ENCODE results near the gene CRIP1. TPM values are rescaled to one million over a fixed set of nuclear protein-coding genes. Genes with fewer than 3 reads are reported as not detected.

Gene CRIP1
- polyA plus RNA-seq, 1 donor (not counting 4 experiments of a cell fraction or from before 2014, with no cell fraction given), result 1.7 TPM

- no peak for TF ChIP-seq CTCF (optimal IDR thresholded peaks at IDR 0.05 in 1 of 3, IDR thresholded peaks at IDR 0.05 in 1 of 3, conservative IDR thresholded peaks at IDR 0.05 in 1 of 3; ENCODE audit: extremely low read depth in 1 of 3, insufficient read depth in 2 of 3, low read length in 3 of 3)
- no peak for TF ChIP-seq EZH2 (IDR thresholded peaks at IDR 0.05; ENCODE audit: low read length)
- Histone ChIP-seq H3K9me3 (ENCODE audit: control insufficient read depth, low read depth, low read length) (no peaks in the 10 kb centered on the region), H3K9me1 (ENCODE audit: control insufficient read depth, extremely low read depth, insufficient read depth, low read length) (no peaks in the 10 kb centered on the region), H2AFZ (ENCODE audit: control insufficient read depth, low read length) (no peak overlapping the region), H3K27me3 (ENCODE audit: control insufficient read depth, extremely low read depth, insufficient read depth, low read length) (no peaks in the 10 kb centered on the region), H3K4me3 (ENCODE audit: control insufficient read depth in 2 of 3, extremely low read depth in 1 of 3, insufficient read depth in 2 of 3, low read depth in 1 of 3, low read length in 3 of 3) (no peak overlapping the region), H3K4me1 (ENCODE audit: control insufficient read depth, extremely low read depth, insufficient read depth, low read length) (no peaks in the 10 kb centered on the region), H3K4me2 (ENCODE audit: control insufficient read depth, extremely low read depth, insufficient read depth, low read depth, low read length) (no peak overlapping the region), H3K9ac (ENCODE audit: control insufficient read depth, extremely low read depth, insufficient read depth, low read length) (no peak overlapping the region), H3K27ac (ENCODE audit: control insufficient read depth, insufficient read depth, low read length) (no peak overlapping the region), H3K79me2 (ENCODE audit: control insufficient read depth, insufficient read depth, low read length) (peaks cover 15% of the 10 kb centered on the region), H4K20me1 (ENCODE audit: control insufficient read depth, extremely low read depth, insufficient read depth, low read length) (peaks cover 2% of the 10 kb centered on the region), H3K36me3 (ENCODE audit: control insufficient read depth in 2 of 2, extremely low read depth in 1 of 2, insufficient read depth in 2 of 2, low read length in 2 of 2) (peaks cover 16 to 23% of the 10 kb centered on the region in 2 experiments)
- dilution Hi-C loops (cut with MboI; ENCODE audit: extremely low pct_ligation_motif_present, low sequenced_read_pairs), result no loop called here
- FAIRE-seq (no peak), DNase-seq (ENCODE audit: low read depth, low spot score) (no peak)
These were observed 40.5 kb upstream of the CRIP1 start for GRCh38 chr14:105445901-105446845.

- Histone ChIP-seq H3K9ac (ENCODE audit: control insufficient read depth, extremely low read depth, insufficient read depth, low read length) (no peak overlapping the region), H3K9me1 (ENCODE audit: control insufficient read depth, extremely low read depth, insufficient read depth, low read length) (no peaks in the 10 kb centered on the region), H3K36me3 (ENCODE audit: control insufficient read depth in 2 of 2, extremely low read depth in 1 of 2, insufficient read depth in 2 of 2, low read length in 2 of 2) (peaks cover 16 to 28% of the 10 kb centered on the region in 2 experiments), H3K27ac (ENCODE audit: control insufficient read depth, insufficient read depth, low read length) (no peak overlapping the region), H3K79me2 (ENCODE audit: control insufficient read depth, insufficient read depth, low read length) (peaks cover 15% of the 10 kb centered on the region), H3K4me3 (ENCODE audit: control insufficient read depth in 2 of 3, extremely low read depth in 1 of 3, insufficient read depth in 2 of 3, low read depth in 1 of 3, low read length in 3 of 3) (no peak overlapping the region), H3K4me2 (ENCODE audit: control insufficient read depth, extremely low read depth, insufficient read depth, low read depth, low read length) (no peak overlapping the region), H4K20me1 (ENCODE audit: control insufficient read depth, extremely low read depth, insufficient read depth, low read length) (peaks cover 2% of the 10 kb centered on the region), H3K9me3 (ENCODE audit: control insufficient read depth, low read depth, low read length) (no peaks in the 10 kb centered on the region), H3K27me3 (ENCODE audit: control insufficient read depth, extremely low read depth, insufficient read depth, low read length) (no peaks in the 10 kb centered on the region), H3K4me1 (ENCODE audit: control insufficient read depth, extremely low read depth, insufficient read depth, low read length) (no peaks in the 10 kb centered on the region), H2AFZ (ENCODE audit: control insufficient read depth, low read length) (no peak overlapping the region)
- FAIRE-seq, result no peak
- dilution Hi-C loops (cut with MboI; ENCODE audit: extremely low pct_ligation_motif_present, low sequenced_read_pairs), result no loop called here
- DNase-seq (ENCODE audit: low read depth, low spot score), result no peak
- TF ChIP-seq EZH2 (IDR thresholded peaks at IDR 0.05; ENCODE audit: low read length) (no peak), CTCF (optimal IDR thresholded peaks at IDR 0.05 in 1 of 3, IDR thresholded peaks at IDR 0.05 in 1 of 3, conservative IDR thresholded peaks at IDR 0.05 in 1 of 3; ENCODE audit: extremely low read depth in 1 of 3, insufficient read depth in 2 of 3, low read length in 3 of 3) (no peak)
These were observed 39.7 kb upstream of the CRIP1 start for GRCh38 chr14:105446971-105447370.

All from keratinocyte (primary cell).